DMS53 (cell line): ENCODE measurements around the gene DCLK3.

ENCODE experiments used
- DNase-seq: peaks from one replicate; lab custom pipeline; 2025; lab: John Stamatoyannopoulos, UW

Gene DCLK3, protein sequence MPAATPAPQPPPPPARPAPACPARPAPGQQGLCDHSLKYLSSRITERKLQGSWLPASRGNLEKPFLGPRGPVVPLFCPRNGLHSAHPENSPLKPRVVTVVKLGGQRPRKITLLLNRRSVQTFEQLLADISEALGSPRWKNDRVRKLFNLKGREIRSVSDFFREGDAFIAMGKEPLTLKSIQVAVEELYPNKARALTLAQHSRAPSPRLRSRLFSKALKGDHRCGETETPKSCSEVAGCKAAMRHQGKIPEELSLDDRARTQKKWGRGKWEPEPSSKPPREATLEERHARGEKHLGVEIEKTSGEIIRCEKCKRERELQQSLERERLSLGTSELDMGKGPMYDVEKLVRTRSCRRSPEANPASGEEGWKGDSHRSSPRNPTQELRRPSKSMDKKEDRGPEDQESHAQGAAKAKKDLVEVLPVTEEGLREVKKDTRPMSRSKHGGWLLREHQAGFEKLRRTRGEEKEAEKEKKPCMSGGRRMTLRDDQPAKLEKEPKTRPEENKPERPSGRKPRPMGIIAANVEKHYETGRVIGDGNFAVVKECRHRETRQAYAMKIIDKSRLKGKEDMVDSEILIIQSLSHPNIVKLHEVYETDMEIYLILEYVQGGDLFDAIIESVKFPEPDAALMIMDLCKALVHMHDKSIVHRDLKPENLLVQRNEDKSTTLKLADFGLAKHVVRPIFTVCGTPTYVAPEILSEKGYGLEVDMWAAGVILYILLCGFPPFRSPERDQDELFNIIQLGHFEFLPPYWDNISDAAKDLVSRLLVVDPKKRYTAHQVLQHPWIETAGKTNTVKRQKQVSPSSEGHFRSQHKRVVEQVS

DNA sequence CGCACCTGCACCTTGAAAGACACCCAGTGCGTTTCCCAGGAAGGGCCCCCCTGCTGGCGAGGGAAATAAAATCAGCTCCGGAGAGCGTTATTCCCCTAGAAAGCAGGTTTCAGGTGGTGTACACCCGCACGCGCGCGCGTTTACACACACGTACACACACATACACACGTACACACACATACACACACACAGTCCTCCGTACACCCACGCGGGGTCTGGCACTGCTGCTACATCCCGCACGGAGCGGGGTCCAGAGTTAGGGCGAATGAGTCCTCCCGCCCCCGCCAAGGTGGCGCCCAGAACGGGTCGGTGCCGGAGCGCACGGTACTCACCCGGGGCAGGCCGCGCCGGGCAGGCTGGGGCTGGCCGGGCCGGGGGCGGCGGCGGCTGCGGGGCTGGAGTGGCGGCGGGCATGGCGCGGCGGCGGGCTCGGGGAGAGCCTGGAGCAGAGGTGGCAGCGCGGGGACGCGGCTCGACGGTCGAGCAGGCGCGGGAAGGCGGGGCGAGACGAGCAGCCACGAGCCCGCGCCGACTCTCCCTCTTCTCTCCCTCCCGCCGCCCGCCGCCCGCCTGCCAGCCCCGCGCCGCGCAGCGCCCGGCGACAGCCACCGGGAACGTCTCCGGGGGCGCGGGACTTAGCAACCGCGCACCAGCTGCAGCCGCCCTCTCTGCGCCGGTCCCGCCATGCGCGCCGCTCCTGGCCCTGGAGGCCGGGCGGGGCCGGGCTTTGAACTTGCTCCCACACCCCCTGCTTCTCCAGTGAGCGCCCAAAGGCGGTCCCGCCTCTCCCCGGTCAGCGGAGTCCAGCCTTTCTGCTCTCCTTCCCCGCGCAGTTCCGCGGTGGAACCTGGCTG, at the start of gene DCLK3:
Gene DCLK3 (minus strand): TSS at position 704 of the 854 bp plus-strand sequence. CDS start 290 bp downstream, at position 414.
- DNase-seq = peak; percentile 47

DNA sequence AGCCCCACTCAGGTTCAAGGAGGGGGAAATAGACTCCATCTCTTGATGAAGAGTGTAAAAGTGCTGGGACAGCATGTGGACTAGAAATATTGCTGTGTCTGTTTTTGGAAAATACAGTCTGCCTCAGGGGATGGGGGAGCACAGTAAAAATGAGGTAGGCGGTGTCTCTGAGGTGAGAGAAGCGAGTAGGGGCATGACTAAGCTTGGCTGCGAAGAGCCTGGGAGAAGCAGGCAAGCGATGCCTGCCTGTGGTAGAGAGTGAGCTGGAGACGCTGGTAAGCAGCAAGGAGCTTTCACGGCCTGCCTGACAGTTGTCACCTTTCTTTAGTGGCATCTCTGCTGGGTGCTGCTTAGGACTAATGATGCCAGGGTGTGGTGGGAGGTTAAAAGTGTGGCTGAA, 49.0 kb upstream of the DCLK3 start:
- DNase-seq = no peak

DNA sequence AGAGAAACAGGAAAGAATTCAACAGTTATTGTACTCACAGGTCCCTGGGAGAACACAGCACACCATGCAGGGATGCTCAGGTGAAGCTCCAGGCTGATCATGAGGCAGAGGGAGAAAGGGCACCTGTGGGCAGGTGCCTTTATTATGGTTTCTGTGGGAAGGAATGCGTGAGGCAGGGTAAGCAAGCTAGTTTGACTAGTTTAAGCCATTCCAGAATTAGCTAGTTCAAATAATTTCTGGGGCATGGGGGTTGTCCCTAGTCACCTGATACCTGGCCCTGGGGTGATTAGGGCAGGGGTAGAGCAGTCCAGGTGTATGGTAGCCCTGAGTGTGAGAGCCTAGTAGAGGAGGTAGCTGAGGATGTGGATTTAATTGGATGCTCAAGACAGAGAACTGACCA, 47.9 kb upstream of the DCLK3 start:
- peak; percentile 0 for DNase-seq

DNA sequence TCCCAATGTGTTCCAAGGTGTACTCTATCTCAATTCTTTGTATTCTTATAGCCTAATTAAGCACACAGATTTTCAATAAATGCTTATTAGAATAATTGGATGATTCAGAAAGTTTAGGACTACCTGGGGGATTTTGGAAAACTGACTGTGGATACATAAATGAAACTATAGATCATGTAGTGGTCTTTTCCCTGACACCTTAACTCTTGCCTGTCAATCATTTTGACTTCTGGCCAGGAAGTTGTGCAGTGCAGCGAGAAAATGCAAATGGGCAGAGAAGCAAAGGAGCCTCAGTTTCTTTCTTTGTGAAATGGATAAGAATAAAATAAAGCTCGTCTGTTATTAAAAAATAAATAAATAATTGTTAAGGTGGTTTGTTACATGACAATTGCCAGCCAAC, 47.4 kb upstream of the DCLK3 start:
- no peak for DNase-seq

DNA sequence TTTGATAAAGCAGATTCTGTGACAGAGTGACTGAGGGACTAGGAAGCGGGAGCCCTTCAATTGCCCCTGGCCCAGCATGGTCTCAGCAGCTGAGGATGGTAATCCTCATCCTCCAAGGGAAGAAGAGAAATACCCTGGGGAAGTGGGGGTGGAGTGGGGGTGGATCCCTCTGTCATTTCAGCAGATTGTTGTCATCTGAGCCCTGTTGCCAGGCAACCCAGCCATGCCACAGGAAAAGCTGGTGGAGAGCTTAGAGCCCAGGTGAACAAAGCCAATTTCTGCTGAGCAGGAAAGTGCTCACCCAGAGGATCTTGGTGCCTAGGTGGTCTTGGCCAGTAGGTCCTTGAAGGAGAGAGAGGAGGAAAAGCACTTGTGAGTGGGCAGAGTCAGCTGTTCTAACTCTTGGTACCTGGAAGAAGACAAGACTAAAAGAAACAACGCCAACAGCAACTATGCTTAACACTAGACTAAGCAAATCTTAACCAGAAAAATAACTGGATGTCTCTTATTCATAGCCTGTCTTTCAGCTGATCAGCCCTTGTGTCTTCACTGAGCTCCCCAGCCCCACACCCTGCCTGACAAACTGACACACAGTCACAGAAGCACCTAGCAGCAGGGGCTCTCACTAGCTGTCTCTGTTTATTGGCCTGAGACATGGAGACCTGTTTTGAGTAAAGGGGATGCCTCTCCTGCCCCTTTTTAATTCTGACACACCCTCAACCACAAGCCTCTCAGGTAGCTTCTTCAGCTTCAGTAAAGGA, 40.1 kb upstream of the DCLK3 start:
- DNase-seq = peak; percentile 71

DNA sequence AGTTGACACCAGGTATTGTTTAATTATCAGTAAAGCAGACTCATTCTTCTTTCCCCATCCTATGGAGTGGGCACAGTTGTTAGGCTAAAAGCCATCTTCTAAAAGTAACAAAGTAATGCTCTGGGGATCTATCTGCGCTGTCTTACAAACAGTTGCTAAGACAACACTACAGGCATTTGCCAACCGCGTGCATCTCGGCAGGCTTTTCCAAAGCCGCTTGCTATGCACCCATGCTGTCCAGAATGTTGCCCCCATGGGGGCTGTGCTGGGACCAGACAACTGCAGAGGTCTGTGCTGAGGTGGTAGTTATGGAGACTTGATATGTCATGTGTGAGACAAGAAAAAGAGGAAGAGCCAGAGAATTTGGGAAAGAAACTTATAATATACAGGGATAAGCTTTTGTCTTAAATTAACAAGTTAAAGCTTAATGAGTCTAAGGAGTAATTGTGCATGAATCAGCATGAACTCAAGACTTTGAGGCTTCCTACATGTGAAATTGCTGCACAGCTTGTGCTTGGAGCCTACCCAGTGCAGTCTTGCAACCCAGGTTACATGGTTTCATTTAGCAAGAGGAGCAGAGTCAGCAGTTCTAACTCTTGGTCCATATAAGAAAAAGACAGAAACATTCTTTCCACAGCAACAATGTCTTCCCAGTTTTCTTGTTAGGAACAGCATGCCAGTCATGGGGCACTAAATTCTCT, 38.9 kb upstream of the DCLK3 start:
- no peak for DNase-seq

DNA sequence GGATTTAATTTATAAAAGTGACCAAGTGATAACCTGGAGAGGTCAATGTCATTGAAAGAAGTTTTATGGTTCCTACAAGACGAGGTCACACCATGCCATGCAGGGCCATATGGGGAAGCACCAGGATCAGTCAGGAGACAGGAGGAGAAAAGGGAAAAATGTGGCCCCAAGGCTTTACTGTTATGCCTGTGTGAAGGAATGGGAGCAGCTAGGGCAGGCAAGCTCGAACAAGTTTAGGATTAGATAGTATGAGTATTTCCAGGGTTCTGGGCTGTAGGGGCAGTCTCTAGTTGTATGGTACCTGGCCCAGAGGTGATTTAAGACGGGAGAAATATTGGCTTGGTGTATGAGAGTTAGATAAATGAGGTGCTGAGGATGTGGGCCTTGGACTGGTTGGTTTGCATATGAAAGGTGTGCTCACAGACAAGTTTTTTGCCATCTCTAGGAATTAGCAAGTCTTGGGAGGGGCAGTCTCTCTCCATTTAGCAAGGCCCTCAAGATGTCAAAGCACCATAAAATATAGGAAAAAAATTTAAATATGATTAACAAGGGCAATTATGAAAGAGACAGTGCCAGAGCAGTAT, 36.3 kb upstream of the DCLK3 start:
- DNase-seq = no peak

DNA sequence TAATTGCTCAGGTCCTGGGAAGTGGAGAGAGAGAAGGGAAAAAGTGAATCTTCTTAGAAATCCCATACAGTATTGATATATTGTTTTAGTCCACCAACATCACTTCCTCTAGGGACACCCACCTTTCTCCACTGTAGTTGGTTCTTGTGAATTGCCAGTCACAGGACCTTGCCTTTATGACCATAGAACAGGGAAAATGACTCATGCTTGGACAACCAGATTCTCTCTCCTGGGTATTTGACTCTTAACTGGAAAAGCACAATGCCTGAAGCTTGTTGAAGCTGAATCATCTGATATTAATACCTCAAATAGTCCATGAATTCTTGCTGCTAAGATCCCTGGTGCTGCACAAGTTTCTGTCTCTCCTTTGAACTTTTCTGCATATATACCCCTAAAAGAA, 32.5 kb upstream of the DCLK3 start:
- peak; percentile 36 for DNase-seq

DNA sequence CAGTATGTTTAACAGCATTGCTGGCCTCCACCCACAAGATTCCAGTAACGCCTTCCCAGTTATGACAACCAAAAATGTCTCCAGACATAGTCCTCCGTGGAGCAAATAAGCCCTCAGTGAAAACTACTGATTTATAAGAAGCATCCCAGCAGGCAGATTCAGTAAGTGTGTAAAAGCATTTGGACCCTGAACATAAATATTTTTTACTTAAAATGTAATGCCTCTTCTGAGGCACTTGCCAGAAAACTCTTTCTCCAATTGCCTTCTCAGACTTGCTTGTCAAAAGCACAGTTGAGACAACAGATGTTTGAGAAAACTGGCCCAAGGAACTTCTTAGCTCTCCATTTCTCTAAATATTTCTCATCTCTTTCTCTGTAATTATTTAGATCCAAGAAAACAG, 31.8 kb upstream of the DCLK3 start:
- no peak for DNase-seq

DNA sequence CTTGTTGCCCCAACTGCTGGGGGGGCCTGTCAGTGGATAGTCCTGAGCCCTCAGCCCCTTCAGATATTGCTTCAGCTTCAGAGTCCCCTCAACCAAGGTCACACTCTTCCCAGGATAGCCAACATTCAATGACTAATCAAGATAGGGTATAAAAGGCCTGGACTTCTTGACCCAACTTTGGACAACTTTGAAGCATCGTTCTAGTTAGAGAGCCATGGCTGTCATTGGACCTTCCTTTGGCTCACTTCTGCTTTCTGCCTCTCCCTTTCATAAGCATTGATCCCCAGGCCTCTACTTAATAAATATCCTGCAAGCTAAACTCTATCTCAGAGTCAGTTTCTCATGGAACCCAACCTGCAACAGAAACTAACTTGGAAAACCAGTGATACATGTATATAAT, 31.3 kb upstream of the DCLK3 start:
- no peak for DNase-seq

DNA sequence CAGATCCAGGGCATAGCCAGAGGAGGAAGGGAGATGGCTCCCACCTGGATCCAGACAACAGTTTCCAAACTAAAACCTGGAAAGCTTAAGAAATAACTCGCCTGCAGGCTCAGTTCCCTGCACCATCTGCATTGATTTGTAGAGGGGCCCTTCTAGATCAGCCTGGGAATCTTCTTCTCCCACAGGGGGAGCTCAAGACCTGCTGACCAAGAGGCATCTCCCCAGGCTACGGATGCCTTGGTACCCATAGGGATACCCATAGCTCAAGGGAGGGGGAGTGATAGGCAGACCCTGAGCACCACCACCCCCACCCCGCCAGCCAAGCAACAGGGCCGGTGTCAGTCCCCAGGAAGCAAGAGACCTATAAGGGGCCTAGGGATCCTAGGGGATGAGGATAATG, 28.0 kb upstream of the DCLK3 start:
- peak; percentile 39 for DNase-seq

DNA sequence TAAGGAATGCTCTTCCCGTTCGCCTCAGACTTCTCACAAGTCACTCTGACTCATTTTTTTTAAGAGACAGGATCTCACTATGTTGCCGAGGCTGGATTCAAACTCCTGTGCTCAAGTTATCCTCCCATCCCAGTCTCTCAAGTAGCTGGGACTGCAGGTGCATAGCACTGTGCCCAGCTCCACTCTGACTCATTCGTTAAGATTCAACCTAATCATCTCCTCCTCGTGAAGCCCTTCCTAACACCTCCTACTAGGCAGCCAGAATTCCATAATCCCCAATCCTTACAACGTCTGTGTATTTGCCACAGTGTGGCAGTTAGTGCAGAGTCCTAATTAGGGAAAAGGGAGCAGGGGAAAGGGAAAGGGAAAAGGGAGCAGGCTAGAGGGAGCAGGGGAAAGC, 26.4 kb upstream of the DCLK3 start:
- no peak for DNase-seq

DNA sequence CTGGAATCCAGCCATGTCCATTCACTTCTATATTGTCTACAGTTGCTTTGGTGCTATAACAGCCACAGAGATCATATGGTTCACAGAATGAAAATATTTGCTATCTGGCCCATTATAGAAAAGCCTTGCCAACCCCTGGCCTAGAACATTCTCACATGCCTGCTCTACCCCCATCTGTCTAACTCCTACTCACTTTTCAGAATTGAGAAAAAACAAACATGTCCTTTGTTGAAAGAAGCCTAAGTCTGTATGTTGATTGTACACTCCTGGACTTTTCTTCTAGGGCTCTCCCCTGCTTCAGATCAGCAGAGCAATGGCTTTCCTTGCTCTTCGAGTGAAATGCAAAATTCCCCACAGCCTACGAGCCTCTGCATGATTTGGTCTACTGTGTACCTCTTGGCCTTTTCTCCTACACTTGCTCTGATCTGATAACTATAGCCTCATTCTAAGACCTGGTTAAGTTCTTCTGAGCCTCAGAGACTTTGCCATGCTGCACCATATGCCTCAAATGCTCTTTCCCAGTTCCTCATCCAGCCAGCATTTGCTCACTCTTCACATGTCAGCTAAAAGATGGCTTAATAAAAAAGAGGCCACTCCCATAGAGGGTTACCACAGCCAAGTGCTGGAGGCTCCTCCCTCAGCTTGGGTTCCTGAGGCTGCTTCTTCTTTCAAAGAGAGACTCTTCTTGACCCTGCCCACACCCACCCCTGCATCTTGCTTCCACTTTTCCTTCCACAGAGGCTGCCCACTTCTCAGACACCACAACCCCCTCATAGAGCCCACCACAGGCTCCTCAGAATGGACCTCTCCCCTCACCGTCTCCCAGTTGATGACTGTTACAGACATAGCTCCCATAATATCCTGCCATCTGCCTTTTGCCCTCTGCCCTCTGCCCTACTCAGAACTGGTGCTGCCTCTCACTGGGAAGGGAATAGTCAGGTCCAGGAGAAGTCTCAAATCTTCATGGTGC, 22.9 kb upstream of the DCLK3 start:
- DNase-seq = no peak

DNA sequence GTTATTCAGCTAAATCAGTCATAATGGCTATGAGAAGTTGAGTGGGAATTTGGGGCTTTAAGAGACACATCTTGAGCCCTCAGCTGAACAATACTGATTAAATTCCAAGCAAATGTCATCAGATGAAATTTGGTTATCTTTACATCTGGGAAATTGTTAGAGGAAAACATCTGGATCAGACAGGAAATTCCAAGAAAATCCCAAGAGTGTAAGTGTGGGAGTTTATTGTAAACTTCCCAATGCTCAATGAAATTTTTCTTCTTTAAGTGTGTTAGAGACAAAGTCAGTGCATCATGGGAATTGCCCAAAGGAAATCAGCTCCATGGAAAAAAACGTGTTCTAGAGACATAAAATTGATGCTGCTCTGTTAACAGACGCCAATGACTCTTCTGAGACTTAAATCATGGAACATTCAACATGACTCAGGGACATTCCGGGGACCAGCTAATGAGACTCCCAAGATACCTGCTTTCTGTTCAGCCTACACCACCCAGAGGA, 19.8 kb upstream of the DCLK3 start:
- no peak for DNase-seq

DNA sequence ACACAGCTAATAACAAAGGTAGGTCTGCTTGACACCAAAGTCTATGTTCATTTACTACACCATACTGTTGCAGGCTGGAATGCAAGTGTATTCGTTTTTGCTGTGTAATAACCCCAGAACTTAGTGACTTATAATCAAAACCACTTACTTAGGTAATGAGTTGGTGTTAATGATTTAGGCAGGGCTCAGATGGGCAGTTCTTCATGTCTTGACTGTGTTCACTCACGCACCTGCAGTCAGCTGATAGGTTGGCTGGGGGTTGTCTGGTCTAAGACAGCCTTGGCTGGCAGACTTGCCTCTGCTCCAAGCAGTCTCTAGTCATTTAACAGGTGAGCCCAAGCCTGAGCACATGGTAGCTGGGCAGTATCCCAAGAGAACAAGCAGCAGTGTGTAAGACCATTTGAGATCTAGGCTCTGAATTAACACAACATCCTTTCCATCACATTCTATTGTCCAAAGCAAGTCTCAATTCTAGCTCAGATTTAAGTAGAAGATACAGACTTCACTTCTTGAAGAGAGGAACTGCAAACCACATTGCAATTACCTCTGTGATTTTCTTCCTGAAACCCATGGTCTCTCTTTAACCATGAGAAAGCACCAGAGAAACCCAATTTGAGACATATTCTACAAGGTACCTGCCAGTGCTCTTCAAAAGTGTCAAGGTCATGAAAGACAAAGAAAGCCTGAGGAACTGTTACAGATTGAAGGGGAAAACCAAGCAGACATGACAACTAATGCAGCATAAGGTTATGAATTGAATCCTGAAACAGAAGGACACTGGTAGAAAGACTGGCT, 13.3 kb upstream of the DCLK3 start:
- no peak for DNase-seq

DNA sequence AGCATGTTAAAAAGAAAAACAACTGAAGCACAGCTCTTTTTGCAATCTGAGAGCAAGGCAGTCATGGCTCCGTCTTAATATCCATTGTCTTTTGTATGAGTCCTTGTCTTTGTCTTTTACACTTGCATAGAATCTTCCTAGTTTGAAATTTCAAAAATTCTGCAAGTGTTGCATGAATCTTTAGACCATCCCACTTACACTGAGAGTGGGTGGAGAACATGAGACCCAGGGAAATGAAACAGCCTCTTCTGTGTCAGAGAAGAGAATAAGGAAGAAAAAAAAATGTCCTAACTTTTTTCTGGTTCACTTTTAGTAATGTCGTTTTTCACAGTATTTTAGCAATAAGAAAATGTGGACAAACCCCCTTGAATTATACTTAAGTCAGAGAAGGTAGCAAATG, 12.1 kb upstream of the DCLK3 start:
- no peak for DNase-seq

DNA sequence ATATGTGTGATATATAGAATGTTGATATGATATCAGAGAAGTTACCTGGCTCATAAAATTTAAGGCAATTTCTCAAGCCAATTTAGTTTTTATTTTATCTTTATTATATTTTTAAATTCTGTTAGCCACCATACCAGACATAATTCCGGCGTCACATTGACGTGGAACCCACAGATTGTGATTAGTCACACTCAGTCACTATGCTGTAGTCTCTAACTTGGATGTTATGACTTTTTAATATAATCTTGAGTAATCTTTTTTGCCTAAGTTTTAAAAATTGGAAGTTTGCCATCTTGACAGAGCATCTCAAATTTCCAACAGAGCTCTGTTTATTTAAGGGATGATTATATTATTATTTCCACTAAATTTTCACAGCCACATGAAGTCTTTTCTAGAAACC, 9.7 kb upstream of the DCLK3 start:
- DNase-seq = no peak

DNA sequence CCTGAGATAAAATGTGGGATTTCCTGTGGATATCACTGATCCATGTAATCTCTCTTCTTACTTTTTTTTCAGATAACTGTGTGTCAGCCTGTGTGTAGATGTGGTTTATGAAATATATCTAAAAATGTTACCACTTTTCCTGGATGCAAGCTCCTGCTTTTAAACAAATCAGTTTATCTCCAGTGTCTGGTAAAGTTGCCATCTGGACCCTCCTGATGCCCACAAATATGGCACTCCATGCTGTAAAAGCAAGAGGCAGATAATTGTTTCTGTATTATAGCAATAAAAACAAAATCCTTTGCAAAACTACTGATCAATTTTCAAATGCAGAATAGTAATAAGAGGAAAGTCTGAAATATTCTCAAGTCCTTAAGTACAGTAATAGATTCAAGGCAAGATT, 7.6 kb upstream of the DCLK3 start:
- no peak for DNase-seq
